CD8-positive, alpha-beta memory T cell (primary cell): Measurements from ENCODE around the gene COL27A1. TPM values are rescaled to one million over a fixed set of nuclear protein-coding genes. Genes with fewer than 3 reads are reported as not detected.
A peak's percentile ranks its signal among the peaks of the same experiment; 100 is the strongest.

Experiments
- CTCF ChIA-PET: fragments of 350-600 bp; sonication (Branson Sonifier 250); formaldehyde crosslinking; loops from one replicate; lab custom pipeline; 2021; ENCODE audit warnings: antibody characterized with exemption; lab: Charles Lee
- POLR2A ChIA-PET: fragments of 350-600 bp; sonication (Branson Sonifier 250); formaldehyde crosslinking; loops from one replicate; lab custom pipeline; 2021; ENCODE audit warnings: antibody characterized with exemption; lab: Charles Lee
- DNase-seq, 5 donors: peaks; one replicate each; pipeline versions ENCODE4 v3.0.0 to v3.0.0-alpha.2; 2020 to 2022; ENCODE audit warnings: mixed read lengths in 1 of 5
- H3K27ac ChIP-seq: one replicate; pipeline ENCODE4 v1.7.0; 2013; ENCODE audit warnings: low read depth, mild to moderate bottlenecking, low read length, moderate library complexity
- H3K27me3 ChIP-seq: 2 replicates; pipeline ENCODE4 v1.7.0; 2013; ENCODE audit warnings: low read length, mild to moderate bottlenecking; ENCODE audit not compliant: insufficient read depth, poor library complexity, severe bottlenecking
- H3K36me3 ChIP-seq: 2 replicates; pipeline ENCODE4 v1.7.0; 2013; ENCODE audit warnings: mild to moderate bottlenecking, low read length, moderate library complexity; ENCODE audit not compliant: insufficient read depth
- H3K4me1 ChIP-seq: 2 replicates; pipeline ENCODE4 v1.7.0; 2013; ENCODE audit warnings: mild to moderate bottlenecking, low read length, moderate library complexity; ENCODE audit not compliant: insufficient read depth
- H3K4me3 ChIP-seq: 2 replicates; pipeline ENCODE4 v1.7.0; 2013; ENCODE audit warnings: mild to moderate bottlenecking, low read length
- H3K9me3 ChIP-seq: 2 replicates; pipeline ENCODE4 v1.7.0; 2013; ENCODE audit warnings: mild to moderate bottlenecking, low read length
- H3K27ac Mint-ChIP-seq, 8 donors: one replicate each; pipeline ENCODE4 v1.8.0; 2020 to 2021; ENCODE audit warnings: mixed read lengths in 8 of 8, mild to moderate bottlenecking in 6 of 8, inconsistent platforms in 3 of 8, moderate library complexity in 3 of 8
- H3K27me3 Mint-ChIP-seq, 2 donors: one replicate each; pipeline ENCODE4 v1.8.0; 2020 to 2021; ENCODE audit warnings: mixed read lengths in 2 of 2, mild to moderate bottlenecking in 1 of 2, moderate library complexity in 1 of 2
- H3K36me3 Mint-ChIP-seq, 3 donors: one replicate each; pipeline ENCODE4 v1.8.0; 2020 to 2021; ENCODE audit warnings: mixed read lengths in 3 of 3, inconsistent platforms in 1 of 3, mild to moderate bottlenecking in 1 of 3
- H3K4me1 Mint-ChIP-seq, 3 donors: one replicate each; pipeline ENCODE4 v1.8.0; 2020 to 2021; ENCODE audit warnings: mixed read lengths in 3 of 3, inconsistent platforms in 1 of 3, mild to moderate bottlenecking in 1 of 3
- H3K4me3 Mint-ChIP-seq, 7 donors: one replicate each; pipeline ENCODE4 v1.8.0; 2020 to 2021; ENCODE audit warnings: mixed read lengths in 7 of 7, mild to moderate bottlenecking in 6 of 7, moderate library complexity in 4 of 7, inconsistent platforms in 2 of 7
- H3K9me3 Mint-ChIP-seq, 5 donors: one replicate each; pipeline ENCODE4 v1.8.0; 2020 to 2022; ENCODE audit warnings: mixed read lengths in 5 of 5, mild to moderate bottlenecking in 3 of 5, moderate library complexity in 2 of 5, inconsistent platforms in 1 of 5
- polyA plus RNA-seq: library from polyadenylated mRNA; unstranded; fragments of 300-500 nt; fragmentation: Illumina TruSeq; gene quantifications from one replicate; pipeline ENCODE4 v1.2.3, GENCODE V29; 2021
- total RNA-seq, 2 experiments: library from RNA; stranded (reverse); gene quantifications; one replicate each; pipeline ENCODE4 v1.2.3, GENCODE V29; 2021

Gene COL27A1
- total and polyA plus RNA-seq, 3 experiments from 2014 or later = 0.86 to 1.6 TPM; not detected in 1

- no peak for DNase-seq
- Histone ChIP-seq H3K4me3 (no peak overlapping the region), H3K9me3 (no peaks in the 10 kb centered on the region), H3K27ac (no peak overlapping the region), H3K27me3 (no peaks in the 10 kb centered on the region), H3K36me3 (no peaks in the 10 kb centered on the region), H3K4me1 (no peaks in the 10 kb centered on the region)
- ChIA-PET POLR2A (no interaction called here), CTCF (interaction anchor here (2.1 kb wide), 1 partner anchor 18 kb away, joined by 7 read pairs; the partner anchor contains the start of gene COL27A1)
- Mint-ChIP-seq H3K4me1 (no peaks in the 10 kb centered on the region), H3K4me3 (no peak overlapping the region), H3K27me3 (peaks cover 12 to 32% of the 10 kb centered on the region in 2 donors), H3K36me3 (no peaks in the 10 kb centered on the region), H3K9me3 (no peaks in the 10 kb centered on the region), H3K27ac (no peak overlapping the region)
Measured at GRCh38 chr9:114137831-114138230, 17.5 kb upstream of the COL27A1 start.

- H3K36me3 ChIP-seq = no peaks in the 10 kb centered on the region
- H3K4me1 Mint-ChIP-seq = no peaks in the 10 kb centered on the region
- H3K4me3 Mint-ChIP-seq = no peak overlapping the region
- no peaks in the 10 kb centered on the region for H3K4me1 ChIP-seq
- no peaks in the 10 kb centered on the region for H3K9me3 ChIP-seq
- H3K27ac Mint-ChIP-seq = no peak overlapping the region
- DNase-seq = no peak
- H3K9me3 Mint-ChIP-seq = no peaks in the 10 kb centered on the region
- no peaks in the 10 kb centered on the region for H3K27me3 ChIP-seq
- H3K27ac ChIP-seq = no peak overlapping the region
- CTCF ChIA-PET = no interaction called here
- H3K4me3 ChIP-seq = no peak overlapping the region
- peaks cover 9 to 33% of the 10 kb centered on the region in 2 donors for H3K27me3 Mint-ChIP-seq
- H3K36me3 Mint-ChIP-seq = no peaks in the 10 kb centered on the region
- POLR2A ChIA-PET = no interaction called here
Measured at GRCh38 chr9:114138552-114138971, 16.8 kb upstream of the COL27A1 start.

GRCh38 chr9:114139071-114139470 is 16.3 kb upstream of the COL27A1 start:
- ChIA-PET POLR2A (no interaction called here), CTCF (no interaction called here)
- H3K36me3 Mint-ChIP-seq = no peaks in the 10 kb centered on the region
- H3K27me3 Mint-ChIP-seq = peaks cover 5 to 35% of the 10 kb centered on the region in 2 donors
- DNase-seq = no peak
- no peaks in the 10 kb centered on the region for H3K4me1 Mint-ChIP-seq
- no peak overlapping the region for H3K4me3 Mint-ChIP-seq
- Histone ChIP-seq H3K9me3 (no peaks in the 10 kb centered on the region), H3K4me1 (no peaks in the 10 kb centered on the region), H3K27me3 (no peaks in the 10 kb centered on the region), H3K27ac (no peak overlapping the region), H3K4me3 (no peak overlapping the region), H3K36me3 (no peaks in the 10 kb centered on the region)
- H3K27ac Mint-ChIP-seq = no peak overlapping the region
- no peaks in the 10 kb centered on the region for H3K9me3 Mint-ChIP-seq

GRCh38 chr9:114140401-114140800 is 14.9 kb upstream of the COL27A1 start:
- no peaks in the 10 kb centered on the region for H3K36me3 Mint-ChIP-seq

GRCh38 chr9:114140850-114141249 is 14.5 kb upstream of the COL27A1 start:
- no peak overlapping the region for H3K4me3 ChIP-seq
- H3K27ac ChIP-seq = no peak overlapping the region
- POLR2A ChIA-PET = interaction anchor here (0.6 kb wide), 1 partner anchor 507 kb away, joined by 3 read pairs; no protein-coding TSS in a partner anchor
- H3K27me3 Mint-ChIP-seq = peaks cover 5 to 35% of the 10 kb centered on the region in 2 donors
- no peak overlapping the region for H3K27ac Mint-ChIP-seq
- H3K9me3 ChIP-seq = no peaks in the 10 kb centered on the region
- H3K36me3 ChIP-seq = no peaks in the 10 kb centered on the region
- no peak overlapping the region for H3K4me3 Mint-ChIP-seq
- no peaks in the 10 kb centered on the region for H3K9me3 Mint-ChIP-seq
- no peak for DNase-seq
- no peaks in the 10 kb centered on the region for H3K4me1 ChIP-seq
- H3K36me3 Mint-ChIP-seq = no peaks in the 10 kb centered on the region
- H3K27me3 ChIP-seq = no peaks in the 10 kb centered on the region
- no peaks in the 10 kb centered on the region for H3K4me1 Mint-ChIP-seq
- CTCF ChIA-PET = interaction anchor here (1.2 kb wide), 1 partner anchor 58 kb away, joined by 6 read pairs; no protein-coding TSS in a partner anchor

More at GRCh38 chr9:114140401-114140800, 14.9 kb upstream of the COL27A1 start:
- Mint-ChIP-seq H3K27ac (no peak overlapping the region), H3K27me3 (peaks cover 5 to 35% of the 10 kb centered on the region in 2 donors), H3K9me3 (no peaks in the 10 kb centered on the region), H3K4me1 (no peaks in the 10 kb centered on the region), H3K4me3 (no peak overlapping the region)
- Histone ChIP-seq H3K36me3 (no peaks in the 10 kb centered on the region), H3K27me3 (no peaks in the 10 kb centered on the region), H3K4me1 (no peaks in the 10 kb centered on the region), H3K9me3 (no peaks in the 10 kb centered on the region), H3K4me3 (no peak overlapping the region), H3K27ac (no peak overlapping the region)
- CTCF ChIA-PET = interaction anchor here (1.2 kb wide), 1 partner anchor 57 kb away, joined by 6 read pairs; no protein-coding TSS in a partner anchor
- no peak for DNase-seq
- POLR2A ChIA-PET = interaction anchor here (0.6 kb wide), 1 partner anchor 508 kb away, joined by 3 read pairs; no protein-coding TSS in a partner anchor

GRCh38 chr9:114141553-114142402 is 13.6 kb upstream of the COL27A1 start:
- H3K9me3 Mint-ChIP-seq = no peaks in the 10 kb centered on the region
- POLR2A ChIA-PET = no interaction called here

GRCh38 chr9:114143234-114143633 is 12.1 kb upstream of the COL27A1 start:
- no peak for DNase-seq
- H3K36me3 Mint-ChIP-seq = no peaks in the 10 kb centered on the region
- CTCF ChIA-PET = no interaction called here
- Histone ChIP-seq H3K4me3 (no peak overlapping the region), H3K4me1 (no peaks in the 10 kb centered on the region), H3K27me3 (no peaks in the 10 kb centered on the region), H3K9me3 (no peaks in the 10 kb centered on the region), H3K27ac (no peak overlapping the region), H3K36me3 (no peaks in the 10 kb centered on the region)
- H3K4me3 Mint-ChIP-seq = peak overlapping the region in 1 of 7 donors; percentile 18
- peaks cover 5 to 31% of the 10 kb centered on the region in 2 donors for H3K27me3 Mint-ChIP-seq
- no peaks in the 10 kb centered on the region for H3K4me1 Mint-ChIP-seq
- POLR2A ChIA-PET = no interaction called here
- no peaks in the 10 kb centered on the region for H3K9me3 Mint-ChIP-seq
- H3K27ac Mint-ChIP-seq = no peak overlapping the region

More at GRCh38 chr9:114141553-114142402, 13.6 kb upstream of the COL27A1 start:
- Histone ChIP-seq H3K4me3 (no peak overlapping the region), H3K27ac (no peak overlapping the region), H3K36me3 (no peaks in the 10 kb centered on the region), H3K4me1 (no peaks in the 10 kb centered on the region), H3K9me3 (no peaks in the 10 kb centered on the region), H3K27me3 (no peaks in the 10 kb centered on the region)
- H3K27me3 Mint-ChIP-seq = peaks cover 5 to 38% of the 10 kb centered on the region in 2 donors
- no peaks in the 10 kb centered on the region for H3K36me3 Mint-ChIP-seq
- H3K27ac Mint-ChIP-seq = peak overlapping the region in 1 of 8 donors; percentile 28
- H3K4me1 Mint-ChIP-seq = no peaks in the 10 kb centered on the region
- DNase-seq = no peak
- H3K4me3 Mint-ChIP-seq = no peak overlapping the region
- CTCF ChIA-PET = interaction anchor here (1.2 kb wide), 1 partner anchor 59 kb away, joined by 6 read pairs; no protein-coding TSS in a partner anchor

- Histone ChIP-seq H3K4me3 (no peak overlapping the region), H3K4me1 (no peaks in the 10 kb centered on the region), H3K27ac (no peak overlapping the region), H3K9me3 (no peaks in the 10 kb centered on the region), H3K36me3 (no peaks in the 10 kb centered on the region), H3K27me3 (peaks cover 5% of the 10 kb centered on the region)
- peaks cover 14 to 47% of the 10 kb centered on the region in 2 donors for H3K27me3 Mint-ChIP-seq
- H3K4me3 Mint-ChIP-seq = no peak overlapping the region
- ChIA-PET POLR2A (no interaction called here), CTCF (interaction anchor here (0.9 kb wide), 1 partner anchor 9 kb away, joined by 6 read pairs; the partner anchor contains the start of gene COL27A1)
- no peak overlapping the region for H3K27ac Mint-ChIP-seq
- no peak for DNase-seq
- no peaks in the 10 kb centered on the region for H3K9me3 Mint-ChIP-seq
- no peaks in the 10 kb centered on the region for H3K36me3 Mint-ChIP-seq
- no peaks in the 10 kb centered on the region for H3K4me1 Mint-ChIP-seq
Measured at GRCh38 chr9:114146735-114147134, 8.6 kb upstream of the COL27A1 start.
